GM12891 (cell line): ENCODE measurements around the gene FKBP5.

Experiments used
- DNase-seq: peaks from one replicate; pipeline ENCODE4 v3.0.0; 2011; ENCODE audit warnings: low spot score; ENCODE audit not compliant: insufficient read length
- FAIRE-seq: peaks from 2 replicates; lab custom pipeline; 2011; peaks lifted over from hg19 to GRCh38; lab: Jason Lieb, UNC
- PAX5 ChIP-seq: IDR thresholded peaks from 2 replicates; pipeline ENCODE4 v1.6.1; 2011; ENCODE audit warnings: low read length, moderate library complexity, mild to moderate bottlenecking; ENCODE audit not compliant: insufficient read depth, severe bottlenecking
- POLR2A ChIP-seq: IDR thresholded peaks from 2 replicates; pipeline ENCODE4 v1.6.1; 2011; ENCODE audit warnings: low read depth, low read length, control low read depth
- POLR2AphosphoS5 ChIP-seq: IDR thresholded peaks from 2 replicates; pipeline ENCODE4 v1.6.1; 2011; ENCODE audit warnings: low read depth, low read length, control low read depth
- POU2F2 ChIP-seq: IDR thresholded peaks from 2 replicates; pipeline ENCODE4 v1.6.1; 2011; ENCODE audit warnings: low read depth, mild to moderate bottlenecking, control low read depth, low read length, moderate library complexity
- SPI1 ChIP-seq: IDR thresholded peaks from 2 replicates; pipeline ENCODE4 v1.6.1; 2011; ENCODE audit warnings: low read depth, low read length, control low read depth
- TAF1 ChIP-seq: IDR thresholded peaks from 2 replicates; pipeline ENCODE4 v1.6.1; 2011; ENCODE audit warnings: low read depth, low read length, control low read depth

The FKBP5 gene

GRCh38 chr6:35622283-35622682 lies 66.4 kb downstream of the FKBP5 start:
- DNase-seq (no peak), FAIRE-seq (no peak)
- TF ChIP-seq SPI1 (no peak), PAX5 (no peak), POU2F2 (no peak), POLR2A (no peak), POLR2AphosphoS5 (no peak), TAF1 (no peak)

DNA sequence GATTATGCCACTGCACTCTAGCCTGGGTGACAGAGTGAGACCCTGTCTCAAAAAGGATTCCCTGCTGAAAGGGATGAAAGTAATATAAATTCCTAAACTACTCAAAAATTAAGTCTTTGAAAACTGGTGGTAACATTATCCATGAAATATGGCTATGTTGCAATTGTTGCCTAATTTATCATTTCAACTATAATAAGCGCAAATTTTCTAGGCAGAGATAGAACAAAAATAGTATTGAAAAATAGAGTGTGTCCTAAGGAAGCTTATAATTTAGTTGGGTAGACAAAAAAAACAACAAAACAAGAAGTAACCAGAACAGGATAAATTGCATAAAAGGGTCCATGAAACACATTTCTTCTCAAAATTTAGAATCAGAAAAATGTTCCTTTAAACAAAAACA lies 68.0 kb downstream of the FKBP5 start:
- FAIRE-seq (no peak), DNase-seq (no peak)
- TF ChIP-seq TAF1 = no peak
- no peak for TF ChIP-seq POLR2AphosphoS5
- no peak for TF ChIP-seq SPI1
- no peak for TF ChIP-seq PAX5
- TF ChIP-seq POU2F2 = no peak
- TF ChIP-seq POLR2A = no peak

GRCh38 chr6:35613762-35614161 lies 75.0 kb downstream of the FKBP5 start:
- FAIRE-seq = no peak
- no peak for DNase-seq
- TF ChIP-seq SPI1 (no peak), TAF1 (no peak), PAX5 (no peak), POLR2AphosphoS5 (no peak), POU2F2 (no peak), POLR2A (no peak)

GRCh38 chr6:35611240-35611639 lies 77.5 kb downstream of the FKBP5 start:
- TF ChIP-seq SPI1 (no peak), POLR2AphosphoS5 (no peak), PAX5 (no peak), TAF1 (no peak), POU2F2 (no peak), POLR2A (no peak)
- no peak for FAIRE-seq
- DNase-seq = no peak

GRCh38 chr6:35610830-35611229 lies 77.9 kb downstream of the FKBP5 start:
- FAIRE-seq = no peak
- DNase-seq = no peak

DNA sequence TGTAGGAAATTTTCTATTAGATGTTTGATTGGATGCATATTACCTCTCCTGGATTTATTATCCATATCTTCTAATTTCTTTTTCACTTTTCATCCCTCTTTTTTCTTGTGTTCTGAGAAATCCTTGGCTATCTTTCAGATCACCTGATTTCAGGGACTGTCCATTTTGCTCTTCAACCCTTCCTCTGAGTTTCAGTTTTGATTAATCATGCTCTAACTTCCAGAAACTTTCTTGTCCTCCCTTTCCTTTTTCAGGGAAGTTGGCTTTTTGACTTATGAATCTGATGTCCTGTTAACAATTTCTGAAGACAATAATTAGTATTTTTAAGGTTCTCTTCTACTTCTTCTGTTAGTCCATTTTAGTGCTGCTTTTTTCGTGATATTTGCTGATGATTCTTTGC lies 79.1 kb downstream of the FKBP5 start:
- no peak for FAIRE-seq
- no peak for TF ChIP-seq TAF1
- TF ChIP-seq POLR2AphosphoS5 = no peak
- no peak for TF ChIP-seq POLR2A
- TF ChIP-seq POU2F2 = no peak
- TF ChIP-seq SPI1 = no peak
- TF ChIP-seq PAX5 = no peak
- no peak for DNase-seq

More at GRCh38 chr6:35610830-35611229, 77.9 kb downstream of the FKBP5 start:
- TF ChIP-seq POLR2AphosphoS5 = no peak
- no peak for TF ChIP-seq PAX5
- no peak for TF ChIP-seq SPI1
- TF ChIP-seq TAF1 = no peak
- TF ChIP-seq POLR2A = no peak
- TF ChIP-seq POU2F2 = no peak

DNA sequence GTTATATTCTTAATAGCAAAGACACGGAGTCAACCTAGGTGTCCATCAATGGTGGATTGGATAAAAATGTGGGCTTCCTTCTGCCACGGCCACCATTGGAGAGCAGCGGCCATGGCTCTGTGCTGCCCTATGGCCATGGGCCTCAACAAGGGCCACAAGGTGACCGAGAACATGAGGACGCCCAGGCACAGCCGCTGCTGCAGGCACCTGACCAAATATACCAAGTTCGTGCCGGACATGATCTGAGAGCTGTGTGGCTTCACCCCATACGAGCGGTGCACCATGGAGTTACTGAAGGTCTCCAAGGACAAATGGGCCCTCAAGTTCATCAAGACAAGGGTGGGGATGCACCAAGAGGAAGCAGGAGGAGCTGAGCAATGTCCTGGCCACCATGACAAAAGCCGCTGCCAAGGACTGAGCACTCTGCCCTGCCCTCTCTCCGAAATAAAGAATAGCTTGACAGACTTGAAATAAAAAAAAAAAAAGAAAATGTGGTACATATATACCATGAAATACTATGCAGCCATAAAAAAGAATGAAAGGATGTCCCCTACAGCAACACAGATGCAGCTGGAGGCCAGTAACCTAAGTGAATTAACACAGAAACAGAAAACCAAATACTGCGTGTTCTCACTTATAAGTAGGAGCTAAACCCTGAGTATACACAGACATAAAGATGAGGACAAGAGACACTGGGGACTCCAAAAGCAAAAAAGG lies 81.0 kb downstream of the FKBP5 start:
- DNase-seq (no peak), FAIRE-seq (no peak)
- no peak for TF ChIP-seq POLR2A
- no peak for TF ChIP-seq SPI1
- no peak for TF ChIP-seq TAF1
- TF ChIP-seq PAX5 = no peak
- no peak for TF ChIP-seq POU2F2
- no peak for TF ChIP-seq POLR2AphosphoS5

- FAIRE-seq (no peak), DNase-seq (no peak)
- TF ChIP-seq POLR2A (no peak), POU2F2 (no peak), POLR2AphosphoS5 (no peak), PAX5 (no peak), TAF1 (no peak), SPI1 (no peak)
These were observed 83.1 kb downstream of the FKBP5 start for GRCh38 chr6:35605600-35605999.

DNA sequence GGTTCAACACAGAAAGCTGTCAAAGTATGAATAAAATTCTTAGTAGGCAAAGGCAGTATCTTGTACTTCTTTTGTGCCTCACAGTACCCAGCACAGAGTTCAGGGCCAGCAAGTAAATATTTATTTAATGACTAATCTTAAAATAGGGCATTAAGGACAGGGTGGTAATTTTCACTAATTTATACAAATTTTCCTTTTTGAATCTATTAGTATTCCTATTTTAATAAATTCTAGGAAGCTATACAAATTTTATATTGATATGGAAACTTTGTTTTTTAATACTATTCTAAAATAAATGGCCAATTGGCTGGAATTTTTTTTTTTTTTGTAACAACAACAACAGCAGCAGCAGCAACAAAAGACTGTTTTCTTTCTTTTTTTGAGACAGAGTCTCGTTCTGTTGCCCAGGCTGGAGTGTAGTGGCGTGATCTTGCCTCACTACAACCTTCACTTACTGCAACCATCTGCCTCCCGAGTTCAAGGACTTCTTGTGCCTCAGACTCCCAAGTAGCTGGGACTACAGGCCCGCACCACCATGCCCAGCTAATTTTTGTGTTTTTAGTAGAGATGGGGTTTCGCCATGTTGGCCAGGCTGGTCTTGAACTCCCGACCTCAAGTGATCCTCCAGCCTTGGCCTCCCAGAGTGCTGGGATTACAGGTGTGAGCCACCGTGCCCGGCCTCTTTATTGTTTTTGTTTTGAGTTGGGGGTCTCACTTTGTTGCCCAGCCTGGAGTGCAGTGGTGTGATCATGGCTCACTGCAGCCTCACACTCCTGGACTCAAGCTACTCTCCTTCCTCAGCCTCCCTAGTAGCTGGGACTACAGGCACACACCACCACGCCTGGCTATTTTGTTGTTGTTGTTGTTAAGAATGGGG lies 85.2 kb downstream of the FKBP5 start:
- DNase-seq (no peak), FAIRE-seq (no peak)
- TF ChIP-seq SPI1 = no peak
- TF ChIP-seq TAF1 = no peak
- no peak for TF ChIP-seq POLR2A
- no peak for TF ChIP-seq POLR2AphosphoS5
- TF ChIP-seq POU2F2 = no peak
- no peak for TF ChIP-seq PAX5
